RWPE1 (cell line): ENCODE measurements around the gene UBE4B.
"Not testable (repeated sequence)": the region's sequence is repeated elsewhere in the genome, so short reads cannot be mapped to it uniquely, and the experiment has no call there.

ENCODE experiments used
- CTCF ChIA-PET: fragments of 350-600 bp; sonication (Branson Sonifier 250); formaldehyde crosslinking; extraction: SDS; loops from one replicate; lab custom pipeline; 2021; lab: Yijun Ruan, JAX
- POLR2A ChIA-PET: fragments of 400-600 bp; formaldehyde crosslinking; extraction: SDS; loops from one replicate; lab custom pipeline; 2020; ENCODE audit warnings: antibody characterized with exemption; ENCODE audit not compliant: low non-redundant PET; lab: Yijun Ruan, JAX
- DNase-seq: peaks from one replicate; pipeline ENCODE4 v3.0.0; 2012; ENCODE audit warnings: low spot score
- H3K27ac ChIP-seq: fragments of 450-650 bp; 2 replicates; pipeline ENCODE4 v1.5.1; 2017
- CTCF ChIP-seq: fragments of 450-650 bp; conservative IDR thresholded peaks from 2 replicates; pipeline ENCODE4 v1.5.1; 2017; ENCODE audit warnings: low read depth, mild to moderate bottlenecking

UBE4B gene

GRCh38 chr1:10204003-10204642, 171.4 kb downstream of the UBE4B start:
- ChIA-PET CTCF (interaction anchor here (0.7 kb wide), 1 partner anchor 223 kb away, joined by 5 read pairs; no protein-coding TSS in a partner anchor), POLR2A (no interaction called here)
- H3K27ac ChIP-seq: no peak overlapping the region
- TF ChIP-seq CTCF: no peak
- no peak for DNase-seq

GRCh38 chr1:10205206-10205605, 172.4 kb downstream of the UBE4B start:
- CTCF ChIA-PET: interaction anchor here (0.7 kb wide), 1 partner anchor 222 kb away, joined by 5 read pairs; no protein-coding TSS in a partner anchor
- DNase-seq, H3K27ac ChIP-seq, POLR2A ChIA-PET: not testable (repeated sequence)

- CTCF ChIA-PET: no interaction called here
- no peak for DNase-seq
- TF ChIP-seq CTCF: no peak
- POLR2A ChIA-PET: no interaction called here
- H3K27ac ChIP-seq: no peak overlapping the region
Measured at GRCh38 chr1:10207810-10208209, 175.1 kb downstream of the UBE4B start.

- POLR2A ChIA-PET: no interaction called here
- CTCF ChIA-PET: no interaction called here
- no peak overlapping the region for H3K27ac ChIP-seq
- TF ChIP-seq CTCF: no peak
- DNase-seq: no peak
Measured at GRCh38 chr1:10208537-10208936, 175.8 kb downstream of the UBE4B start.

- POLR2A ChIA-PET: interaction anchor here (0.6 kb wide), 2 partner anchors 24 to 502 kb away, joined by 5 read pairs; no protein-coding TSS in a partner anchor
- peak overlapping the region; percentile 97 for H3K27ac ChIP-seq
- TF ChIP-seq CTCF: no peak
- CTCF ChIA-PET: interaction anchor here (0.6 to 1.6 kb wide), 12 partner anchors 11 to 621 kb away, joined by 3 to 5 read pairs (median 4); no protein-coding TSS in a partner anchor
- DNase-seq: no peak
Measured at GRCh38 chr1:10209590-10209904, 176.8 kb downstream of the UBE4B start.

GRCh38 chr1:10209905-10210810, 177.4 kb downstream of the UBE4B start, which contains the start of gene KIF1B:
TSS of gene KIF1B (plus strand) at chr1:10210570. CDS start at chr1:10232329, 21,759 bp downstream.
- peak within 1 kb of the TSS; percentile 97 for H3K27ac ChIP-seq
- ChIA-PET POLR2A (interaction anchor here (0.6 to 0.9 kb wide), 4 partner anchors 19 to 502 kb away, joined by 3 to 5 read pairs (median 4); no protein-coding TSS in a partner anchor), CTCF (interaction anchor here (0.5 to 1.6 kb wide), 25 partner anchors 9 to 620 kb away, joined by 3 to 8 read pairs (median 4); no protein-coding TSS in a partner anchor)
- DNase-seq: peak; percentile 100
- TF ChIP-seq CTCF: peak; percentile 96
